ENCODE data around the gene KLHL8.

Gene KLHL8

DNA sequence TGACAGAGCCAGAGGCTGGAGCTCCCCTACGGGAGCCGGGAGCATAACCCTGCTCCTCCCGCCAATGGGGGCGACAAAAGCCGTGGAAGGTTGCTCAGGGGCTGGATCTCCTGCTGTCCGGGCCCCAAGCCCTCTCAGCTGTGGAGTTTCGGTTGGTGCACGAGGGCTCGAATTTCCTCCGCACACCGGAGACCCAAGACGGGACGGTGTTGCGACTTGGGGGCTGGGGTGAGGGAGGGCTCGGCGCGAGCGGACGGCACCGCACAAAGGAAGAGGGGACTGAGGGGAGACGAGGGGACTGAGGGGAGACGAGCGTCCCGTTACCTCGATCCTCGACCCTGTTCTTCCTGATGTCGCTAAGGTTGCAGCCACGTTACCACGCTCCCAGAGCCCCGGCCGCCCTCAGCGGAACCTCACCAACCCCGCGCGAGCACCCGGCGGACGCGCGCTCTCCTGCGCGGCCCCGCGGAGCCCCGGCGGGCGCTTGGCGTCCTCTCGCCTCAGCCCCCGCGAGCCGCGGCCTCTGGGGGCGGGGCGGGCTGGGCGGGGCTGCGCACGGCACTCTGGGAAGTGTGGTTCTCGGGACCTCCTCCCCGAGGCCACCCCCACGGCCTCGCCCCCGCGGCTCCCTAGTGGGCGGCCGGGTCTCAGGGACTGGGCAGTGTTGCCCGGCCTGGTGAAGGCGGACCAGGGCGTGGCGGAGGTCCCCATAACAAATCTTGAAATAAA lies at the start of gene KLHL8:
TSS of gene KLHL8 (minus strand) at position 525 of the 729 bp plus-strand sequence. CDS start 25,079 bp downstream, outside the sequence.
- DNase-seq, result peak; percentile 88 to 89

DNA sequence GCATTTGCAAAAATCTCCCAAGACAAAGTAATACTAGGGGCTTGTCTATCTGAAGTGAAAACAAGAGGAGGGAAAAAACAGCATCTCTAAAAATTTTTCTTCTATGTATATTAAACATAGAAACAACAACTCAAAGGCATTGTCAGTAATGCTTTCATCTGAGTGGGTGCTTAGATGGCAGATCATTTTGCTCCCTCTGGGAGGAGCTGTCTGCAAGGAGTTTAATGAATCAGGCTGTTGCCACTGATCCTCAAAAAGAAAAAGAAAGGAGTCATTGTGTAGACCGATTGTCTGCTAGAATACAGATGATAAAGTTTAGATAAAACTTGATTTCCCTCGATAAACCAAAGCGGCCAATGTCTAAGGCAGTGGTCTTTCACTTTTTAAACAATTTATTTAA lies 49.7 kb upstream of the KLHL8 start:
- no peak for DNase-seq

DNA sequence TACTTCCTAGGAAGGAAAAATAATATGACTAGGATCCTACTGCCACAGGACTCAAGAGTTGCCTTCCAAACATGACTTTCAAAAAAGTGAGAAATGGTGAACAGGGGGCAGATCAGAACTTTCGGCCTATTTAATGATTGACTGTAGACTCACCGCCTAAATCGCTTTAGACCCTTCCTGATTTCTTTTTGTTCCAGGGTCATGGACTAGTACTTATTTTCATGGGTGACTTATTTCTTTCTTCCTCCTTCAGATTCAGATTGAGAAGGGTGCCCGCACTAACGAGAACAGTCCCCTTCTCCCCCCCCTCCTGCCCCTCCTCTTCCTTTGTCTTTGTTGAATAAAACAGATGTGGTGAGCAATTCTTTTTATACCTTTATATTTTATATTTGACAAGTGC lies 48.0 kb upstream of the KLHL8 start:
- DNase-seq, result no peak

DNA sequence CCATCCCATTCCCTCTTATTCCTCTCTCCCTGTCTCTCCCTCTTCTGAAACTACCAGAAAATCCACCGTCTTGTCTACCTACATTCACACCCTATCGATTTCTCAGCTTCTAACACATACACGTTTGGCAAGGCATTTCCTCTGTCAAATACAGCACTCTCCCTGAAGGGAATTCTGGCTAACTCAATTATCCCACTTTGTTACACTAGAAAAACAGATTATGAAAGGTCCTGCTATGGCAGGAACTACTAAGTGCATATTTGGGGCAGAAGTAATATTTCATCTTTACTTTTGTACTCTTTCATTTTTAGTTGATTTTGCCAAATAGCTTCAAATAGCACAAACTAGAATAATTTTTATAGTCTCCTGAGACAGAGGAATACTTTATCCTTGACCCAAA lies 46.6 kb upstream of the KLHL8 start:
- no peak for DNase-seq

DNA sequence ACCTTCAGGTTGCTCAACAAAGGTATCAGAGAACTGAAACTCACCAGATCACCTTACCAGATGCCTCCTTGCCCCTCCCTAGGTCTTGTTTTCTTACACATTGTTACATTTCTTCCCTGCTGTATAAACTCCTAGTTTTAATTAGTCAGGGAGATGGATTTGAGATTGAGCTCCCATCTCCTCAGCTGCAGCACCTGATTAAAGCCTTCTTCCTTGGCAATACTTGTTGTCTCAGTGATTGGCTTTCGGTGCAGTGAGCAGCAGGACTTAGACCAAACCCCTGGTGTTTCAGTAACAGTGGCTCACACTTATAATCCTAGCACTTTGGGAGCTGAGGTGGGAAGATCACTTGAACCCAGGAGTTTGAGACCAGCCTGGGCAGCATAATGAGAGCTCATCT lies 42.5 kb upstream of the KLHL8 start:
- no peak for DNase-seq

DNA sequence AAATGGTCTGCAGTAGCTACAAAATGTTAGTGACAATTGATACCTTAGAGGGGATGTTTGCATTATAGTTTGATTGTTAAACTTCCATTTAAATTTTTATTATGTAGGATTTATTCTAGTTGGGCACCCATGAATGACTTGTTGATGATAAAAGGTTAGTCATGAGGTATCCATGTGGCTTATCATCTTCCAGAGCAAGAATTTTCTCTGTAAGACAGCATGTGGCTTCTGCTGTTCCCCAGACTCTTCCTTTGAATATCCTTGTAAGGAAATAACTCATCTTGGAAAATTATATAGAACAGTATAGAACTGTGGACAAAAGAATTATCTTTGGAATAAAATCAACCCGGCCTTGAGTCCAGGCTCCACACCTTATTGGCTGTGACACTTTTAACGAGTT lies 40.1 kb upstream of the KLHL8 start:
- DNase-seq, result no peak

DNA sequence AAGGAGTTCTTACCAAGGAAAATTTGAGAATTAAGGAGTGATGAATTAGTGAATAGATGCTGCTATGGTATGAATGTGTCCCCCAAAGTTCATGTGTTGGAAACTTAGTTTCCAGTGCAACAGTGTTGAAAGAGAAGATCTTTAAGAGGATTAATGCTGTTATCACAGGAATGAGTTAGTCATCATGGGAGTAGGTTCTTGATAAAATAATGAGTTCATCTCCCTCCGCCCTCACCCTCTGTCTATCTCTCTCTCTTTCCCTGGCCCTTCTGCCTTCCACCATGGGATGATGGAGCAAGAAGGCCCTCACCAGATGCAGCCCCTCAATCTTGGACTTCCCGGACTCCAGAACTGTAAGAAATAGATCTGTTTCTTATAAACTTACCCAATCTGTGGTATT lies 38.3 kb upstream of the KLHL8 start:
- DNase-seq, result no peak

DNA sequence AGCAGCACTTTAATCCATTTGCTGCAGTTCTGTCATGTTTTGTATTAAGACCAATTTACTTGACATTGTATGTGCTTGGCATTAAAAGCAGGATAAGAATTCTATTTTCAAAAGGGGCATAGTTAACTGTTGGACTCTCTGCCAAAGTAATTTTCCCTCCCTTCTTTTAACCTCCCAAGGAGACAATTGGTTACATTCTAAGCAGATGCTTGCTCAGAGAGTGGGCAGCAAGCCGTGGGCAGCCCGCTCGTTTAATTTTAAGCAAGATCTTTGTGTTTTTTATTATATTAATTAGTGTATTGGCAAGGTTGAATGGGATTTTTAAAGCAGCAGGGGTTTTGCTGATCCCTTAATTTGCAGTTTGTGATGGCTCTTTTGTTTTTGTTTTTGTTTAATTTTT lies 37.1 kb upstream of the KLHL8 start:
- DNase-seq, result no peak

DNA sequence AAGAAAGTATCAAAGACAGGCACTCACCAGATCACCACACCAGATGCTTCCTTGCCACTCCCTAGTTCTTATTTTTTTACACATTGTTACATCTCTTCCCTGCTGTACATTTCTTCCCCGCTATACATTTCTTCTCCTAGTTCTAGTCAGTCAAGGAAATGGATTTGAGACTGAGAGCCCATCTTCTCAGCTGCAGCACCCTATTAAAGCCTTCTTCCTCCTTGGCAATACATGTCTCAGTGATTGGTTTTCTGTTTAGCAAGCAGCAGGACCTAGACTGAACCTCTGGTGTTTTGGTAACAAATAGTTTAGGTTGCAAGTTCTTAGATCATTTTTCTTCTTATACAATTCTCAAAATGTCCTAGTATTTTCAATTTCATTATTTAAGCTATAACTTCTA lies 35.3 kb upstream of the KLHL8 start:
- no peak for DNase-seq

DNA sequence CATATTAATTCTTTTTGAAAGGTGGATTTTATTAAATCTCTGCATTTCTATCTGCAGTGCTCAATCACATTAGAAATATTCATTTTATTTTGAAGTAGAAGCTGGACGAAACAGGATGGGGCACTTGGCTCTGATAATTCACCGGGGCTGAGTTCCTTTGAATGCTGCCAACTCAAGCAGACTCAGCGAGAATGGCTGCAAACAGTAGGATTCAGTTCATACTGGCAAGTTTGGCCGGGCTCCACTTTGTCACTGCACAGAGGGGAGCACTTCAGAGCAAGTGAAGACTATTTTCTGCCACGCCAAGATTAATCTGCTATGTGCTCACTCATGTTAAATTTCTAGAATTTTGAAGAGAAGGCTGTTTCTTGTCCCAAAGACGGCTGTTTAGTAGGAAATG lies 30.7 kb upstream of the KLHL8 start:
- no peak for DNase-seq

DNA sequence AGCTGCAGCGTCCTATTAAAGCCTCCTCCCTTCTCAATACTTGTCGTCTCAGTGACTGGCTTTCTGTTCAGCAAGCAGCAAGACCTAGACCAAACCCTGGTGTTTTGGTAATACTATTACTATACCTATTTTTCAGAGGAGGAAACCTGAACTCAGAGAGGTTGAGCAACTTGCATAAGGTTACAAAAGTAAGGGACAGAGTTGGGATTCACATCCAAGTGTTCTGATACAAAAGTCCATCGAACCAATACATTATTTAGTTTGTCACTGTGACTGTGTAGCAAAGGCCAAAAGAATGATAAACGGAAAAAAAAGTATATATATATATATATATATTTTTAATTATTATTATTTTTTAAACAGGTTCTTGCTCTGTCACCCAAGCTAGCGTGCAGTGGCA lies 29.9 kb upstream of the KLHL8 start:
- no peak for DNase-seq

DNA sequence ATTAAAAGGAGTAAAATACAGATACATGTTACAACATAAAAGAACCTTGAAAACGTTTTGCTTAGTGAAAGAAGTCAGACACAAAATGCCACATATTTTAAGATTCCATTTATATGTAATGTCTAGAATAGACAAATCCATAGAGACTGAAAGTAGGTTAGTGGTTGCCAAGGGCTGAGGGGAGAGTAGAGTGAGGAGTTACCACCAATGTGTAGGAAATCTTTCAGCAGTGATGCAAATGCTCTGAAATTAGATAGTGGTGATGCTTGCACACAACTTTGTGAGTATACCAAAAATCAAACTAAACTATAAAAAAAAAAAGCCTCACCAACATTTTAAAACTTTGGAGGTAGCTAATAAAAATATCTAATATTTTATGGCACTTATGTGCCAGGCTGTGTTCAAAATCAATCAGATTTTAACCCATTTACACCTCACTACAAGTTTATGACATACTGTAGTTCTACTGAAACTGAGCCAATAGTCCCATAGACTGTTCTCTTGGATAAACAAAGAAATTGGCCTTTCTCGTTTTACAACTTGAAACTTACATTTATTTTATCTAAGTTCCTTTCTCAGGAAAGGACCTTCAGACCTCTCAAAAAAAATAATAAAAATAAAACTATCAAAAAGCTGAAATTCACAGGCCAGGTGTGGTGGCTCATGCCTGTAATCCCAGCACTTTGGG lies 29.1 kb upstream of the KLHL8 start:
- DNase-seq, result no peak

DNA sequence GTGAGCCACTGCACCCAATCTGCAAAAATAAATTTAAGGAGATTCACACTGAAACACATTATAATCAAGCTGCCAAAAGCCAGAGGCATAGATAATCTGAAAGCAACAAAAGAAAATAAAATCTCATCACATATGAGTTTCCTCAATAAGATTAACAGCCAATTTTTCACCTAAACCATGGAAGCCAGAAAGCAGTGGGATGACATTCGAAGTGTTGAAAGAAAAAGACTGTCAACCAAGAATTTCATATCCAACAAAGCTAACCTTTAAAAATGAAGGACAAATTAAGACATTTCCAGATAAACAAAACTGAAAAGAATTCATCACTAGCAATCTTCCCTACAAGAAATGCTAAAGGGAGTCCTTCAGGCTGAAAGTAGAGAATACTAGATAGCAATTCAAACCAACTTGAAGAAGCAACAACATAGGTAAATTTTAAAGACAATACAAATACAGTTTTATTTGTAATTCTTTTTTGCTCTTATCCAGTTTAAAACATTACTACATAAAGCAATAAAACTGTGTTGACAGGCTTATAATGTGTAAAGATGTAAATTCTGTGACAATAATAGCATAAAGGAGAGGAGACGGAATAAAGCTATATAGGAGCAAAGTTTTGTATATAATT lies 23.1 kb upstream of the KLHL8 start:
- no peak for DNase-seq

DNA sequence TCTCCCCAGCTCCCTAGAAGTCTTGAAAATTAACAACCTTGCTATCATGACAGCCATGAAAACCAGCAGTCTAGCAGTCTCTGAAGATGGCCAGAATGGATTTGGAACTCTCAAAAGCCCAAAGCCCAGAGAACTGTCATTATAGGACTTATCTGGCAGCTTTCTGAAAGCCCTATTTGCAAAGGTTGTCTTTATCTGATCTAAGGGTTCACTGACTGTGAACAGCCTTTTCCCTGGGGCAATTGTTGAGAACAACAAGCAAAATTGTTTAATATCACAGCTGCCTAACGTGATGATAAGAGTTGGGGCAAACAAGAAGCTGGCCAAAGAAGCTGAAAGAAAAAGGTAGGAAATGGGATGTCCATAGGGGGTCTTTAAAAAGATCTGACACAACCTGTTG lies 20.9 kb upstream of the KLHL8 start:
- no peak for DNase-seq

DNA sequence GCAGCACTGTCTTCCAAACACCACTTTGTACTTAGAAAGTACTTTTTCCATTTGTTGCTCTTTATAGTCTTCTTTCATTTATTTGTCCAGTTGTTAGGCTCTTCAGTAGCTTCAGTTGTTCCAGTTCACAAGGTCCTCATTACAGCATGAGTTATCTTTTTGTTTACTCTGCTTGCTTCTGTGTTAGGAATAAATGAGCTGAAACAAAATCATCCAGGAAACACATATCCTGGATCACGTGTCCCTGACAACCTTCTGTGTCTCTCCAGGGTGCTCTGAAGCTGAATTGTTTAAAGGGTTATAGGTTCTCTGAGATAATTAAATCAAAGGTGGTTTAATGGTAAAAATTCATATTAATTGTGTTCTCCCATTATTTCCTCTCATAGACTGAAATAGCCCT lies 19.9 kb upstream of the KLHL8 start:
- DNase-seq, result no peak

DNA sequence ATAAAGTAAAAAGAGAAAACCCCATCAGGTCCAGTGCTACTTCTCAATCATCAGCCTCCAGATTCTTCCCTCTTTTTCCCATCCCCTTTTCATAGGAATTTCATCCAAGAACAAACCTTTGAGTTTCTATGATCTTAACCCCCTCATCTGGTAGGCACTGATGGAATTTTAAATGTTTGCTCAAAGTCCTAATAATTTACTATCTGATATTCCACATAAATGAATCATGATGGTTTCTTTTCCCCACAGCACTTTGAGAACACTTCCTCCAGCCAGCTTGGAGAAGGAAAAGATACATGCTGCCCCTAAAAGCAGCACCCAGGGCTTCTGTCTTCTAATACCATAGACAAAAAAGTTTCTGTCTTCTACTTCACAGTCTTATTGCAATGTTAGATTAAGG lies 19.4 kb upstream of the KLHL8 start:
- no peak for DNase-seq

DNA sequence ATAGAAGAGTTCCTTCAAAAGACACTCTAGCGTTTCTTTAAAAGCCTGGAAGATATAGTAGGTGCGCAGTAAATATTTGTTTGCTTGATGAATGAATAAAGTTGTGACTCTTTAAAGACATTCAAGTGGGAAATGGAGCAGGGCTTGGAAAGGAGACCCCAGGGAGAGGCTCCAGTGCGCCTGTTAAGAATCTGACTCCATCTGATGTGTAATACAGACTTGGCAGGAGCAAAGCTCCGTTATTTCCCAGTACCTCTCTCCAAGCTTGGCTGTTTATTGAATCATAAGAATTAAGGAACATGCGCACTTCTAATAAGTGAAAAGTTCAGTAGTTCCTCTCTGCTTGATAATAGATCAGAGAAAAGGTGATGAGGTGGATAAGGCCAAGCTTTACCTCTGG lies 18.8 kb upstream of the KLHL8 start:
- no peak for DNase-seq

DNA sequence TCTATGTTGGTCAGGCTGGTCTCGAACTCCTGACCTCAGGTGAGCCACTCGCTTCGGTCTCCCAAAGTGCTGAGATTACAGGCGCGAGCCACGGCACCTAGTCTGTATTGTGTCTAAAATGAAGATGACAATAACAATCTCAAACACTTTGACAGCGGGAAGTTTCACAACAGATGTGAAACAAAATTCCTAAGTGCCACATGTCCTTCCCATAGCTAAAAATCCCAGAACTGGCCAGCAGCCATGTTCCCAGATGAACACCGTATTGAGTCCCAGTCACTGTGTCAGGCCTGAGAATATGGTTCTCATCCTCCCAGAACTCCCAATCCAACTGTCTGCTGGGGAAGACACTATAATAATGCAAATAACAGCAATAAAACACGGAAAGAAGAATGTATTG lies 16.4 kb upstream of the KLHL8 start:
- DNase-seq, result no peak

DNA sequence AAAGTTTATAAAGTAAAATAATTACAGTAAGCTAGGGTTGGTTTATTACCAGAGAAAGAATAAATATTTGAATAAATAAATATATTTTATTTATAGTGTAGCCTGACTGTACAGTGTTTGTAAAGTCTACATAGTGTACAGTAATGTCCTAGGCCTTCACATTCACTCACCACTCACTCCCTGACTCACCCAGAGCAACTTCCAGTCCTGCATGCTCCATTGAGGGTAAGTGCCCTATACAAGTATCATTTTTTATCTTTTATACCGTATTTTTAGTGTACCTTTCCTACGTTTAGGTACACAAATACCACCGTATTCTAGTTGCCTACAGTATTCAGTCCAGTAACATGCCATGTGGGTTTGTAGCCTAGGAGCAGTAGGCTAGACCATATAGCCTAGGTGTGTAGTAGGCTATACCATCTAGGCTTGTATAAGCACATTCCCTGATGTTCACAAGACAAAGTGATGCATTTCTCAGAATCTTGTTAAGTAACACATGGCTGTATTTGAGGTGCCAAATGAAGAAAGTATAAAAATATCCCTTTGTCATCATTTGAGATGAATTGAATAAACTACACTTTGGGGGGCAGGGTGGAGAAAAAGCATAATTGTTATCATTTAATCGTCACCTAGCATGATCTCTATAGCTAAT lies 14.7 kb upstream of the KLHL8 start:
- DNase-seq, result no peak

DNA sequence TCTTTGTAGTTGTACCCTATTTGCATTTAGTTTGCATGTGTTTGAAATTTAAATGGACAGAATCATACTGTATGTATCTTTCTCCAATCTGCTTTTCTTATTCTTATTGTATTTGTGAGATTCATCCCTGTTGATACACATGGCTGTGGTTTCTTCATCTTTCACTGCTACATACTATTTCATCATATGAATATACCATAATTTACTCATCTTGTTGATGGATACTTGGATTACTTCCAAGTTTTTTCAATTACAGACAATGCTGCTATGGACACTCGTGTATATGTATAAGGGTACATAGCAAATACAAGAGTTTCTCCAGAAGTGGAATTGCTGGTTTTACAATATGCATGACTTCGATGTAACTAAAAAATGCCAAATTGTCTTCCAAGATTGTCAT lies 11.8 kb upstream of the KLHL8 start:
- DNase-seq, result no peak

DNA sequence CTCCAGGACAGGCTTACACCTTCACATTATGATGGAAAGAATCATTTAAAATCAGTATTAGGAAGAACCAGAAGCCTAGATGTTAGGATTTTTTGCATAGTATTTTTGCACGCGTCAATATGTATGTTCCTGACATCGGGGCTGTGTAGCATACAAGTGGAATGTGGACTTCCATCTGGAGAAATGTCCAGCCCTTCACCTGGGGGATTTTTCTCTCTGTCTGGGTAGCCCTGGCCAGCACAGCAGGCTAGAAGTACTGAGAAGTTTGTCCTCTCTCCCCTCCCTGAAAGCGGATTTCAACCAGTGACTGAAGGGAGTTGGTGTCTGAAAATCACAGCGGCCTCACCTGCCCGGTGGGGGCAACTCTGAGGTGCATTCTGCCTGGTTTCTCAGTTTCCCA lies 10.4 kb upstream of the KLHL8 start:
- DNase-seq, result no peak

DNA sequence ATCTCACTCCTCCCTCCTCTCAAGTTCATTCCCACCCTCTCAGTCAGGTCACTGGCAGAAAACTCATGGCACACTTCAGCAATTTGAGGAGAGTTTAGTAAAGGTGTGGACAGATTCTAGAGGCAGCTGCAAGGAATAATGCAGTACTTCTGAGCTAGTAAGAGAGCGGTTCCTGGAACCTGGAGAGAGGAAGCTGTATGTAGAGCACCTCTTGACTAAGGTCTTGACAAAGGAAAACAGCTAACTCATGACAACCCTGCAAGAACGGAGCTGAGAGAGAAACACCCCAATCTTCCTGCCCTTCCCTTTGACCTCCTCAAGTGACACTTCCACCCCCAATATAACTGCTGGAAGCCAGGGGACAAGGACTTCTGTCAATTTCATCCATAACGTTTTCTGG lies 9.6 kb upstream of the KLHL8 start:
- no peak for DNase-seq

DNA sequence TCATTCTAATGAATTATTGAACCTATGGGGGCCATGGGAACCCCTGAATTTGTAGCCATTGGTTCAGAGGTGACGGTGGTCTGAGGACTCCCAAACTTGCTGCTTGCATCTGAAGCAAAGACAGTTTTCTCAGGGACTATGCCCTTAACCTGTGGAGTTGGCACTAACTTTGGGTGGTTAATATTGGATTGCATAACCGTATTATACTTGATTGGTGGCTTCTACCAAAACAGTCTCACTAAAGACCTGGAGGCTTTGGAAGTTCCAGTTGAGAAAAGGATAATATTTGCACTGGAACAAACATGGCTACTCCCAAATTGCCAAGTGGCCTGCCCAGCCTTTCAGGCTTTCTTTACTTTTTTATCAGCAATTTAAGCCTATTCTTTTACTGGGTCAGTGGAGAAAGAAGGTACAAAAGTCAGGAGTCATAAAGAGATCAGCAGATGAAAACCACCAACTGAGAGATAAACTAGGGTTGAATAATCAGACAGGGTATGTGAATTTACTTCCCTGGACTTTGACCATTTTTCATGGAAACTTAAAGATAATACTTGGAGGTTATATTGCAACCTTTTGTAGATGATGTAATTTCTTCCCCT lies 7.9 kb upstream of the KLHL8 start:
- DNase-seq, result no peak

DNA sequence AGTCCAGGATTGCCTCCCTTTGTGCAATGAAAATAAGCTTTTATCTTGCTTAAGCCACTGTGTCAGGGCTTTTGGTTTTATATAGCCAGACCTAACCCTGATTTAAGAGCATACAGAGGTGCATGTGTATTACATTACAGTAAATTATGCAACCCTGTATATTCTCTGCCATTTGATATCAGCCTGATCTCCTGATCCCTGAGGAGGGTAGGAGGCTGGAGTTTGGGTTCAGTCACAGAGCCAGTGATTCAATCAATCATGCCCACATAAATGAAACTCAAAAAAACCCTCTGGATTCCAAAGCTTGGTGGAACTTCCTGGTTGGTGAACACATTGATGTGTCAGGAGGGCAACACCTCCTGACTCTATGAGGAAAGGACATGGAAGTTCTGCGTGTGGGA lies 7.3 kb upstream of the KLHL8 start:
- DNase-seq, result no peak

All from CD4-positive, alpha-beta T cell treated with Interleukin-1 beta for 1 hour (primary cell).